Activated T-cell treated with anti-CD3 and anti-CD28 coated beads, Interleukin-2, amount 50 U/mL, for 72 hours (primary cell): Measurements from ENCODE around the gene SNX15. TPM values are rescaled to one million over a fixed set of nuclear protein-coding genes. Genes with fewer than 3 reads are reported as not detected.
"Not testable (repeated sequence)": the region's sequence is repeated elsewhere in the genome, so short reads cannot be mapped to it uniquely, and the experiment has no call there.

Experiments
- ATAC-seq, 2 donors: fragments of 150-1000 bp; cut with Tn5 transposase; replicated peaks in 1 of 2; 2 replicates each; pipeline ENCODE4 v1.10.0; 2021; ENCODE audit warnings: moderate library complexity in 2 of 2, mild to moderate bottlenecking in 1 of 2
- DNase-seq, 2 donors: peaks; one replicate each; pipeline ENCODE4 v3.0.0; 2021 to 2022; ENCODE audit warnings: mixed read lengths in 1 of 2
- H3K27ac Mint-ChIP-seq: one replicate; pipeline ENCODE4 v1.8.0; 2022; ENCODE audit warnings: mild to moderate bottlenecking, moderate library complexity, mixed read lengths
- H3K27me3 Mint-ChIP-seq: one replicate; pipeline ENCODE4 v1.8.0; 2022; ENCODE audit warnings: low read depth, mixed read lengths
- H3K36me3 Mint-ChIP-seq, 2 donors: one replicate each; pipeline ENCODE4 v1.8.0; 2022; ENCODE audit warnings: mixed read lengths in 2 of 2, mild to moderate bottlenecking in 1 of 2; ENCODE audit not compliant: insufficient read depth in 2 of 2
- H3K4me1 Mint-ChIP-seq: one replicate; pipeline ENCODE4 v1.8.0; 2022; ENCODE audit warnings: low read depth, mixed read lengths
- H3K4me3 Mint-ChIP-seq, 2 donors: one replicate each; pipeline ENCODE4 v1.8.0; 2022; ENCODE audit warnings: mild to moderate bottlenecking in 2 of 2, mixed read lengths in 2 of 2, moderate library complexity in 2 of 2
- H3K9me3 Mint-ChIP-seq, 2 donors: one replicate each; pipeline ENCODE4 v1.8.0; 2022; ENCODE audit warnings: mixed read lengths in 2 of 2
- total RNA-seq, 2 donors: library from RNA; stranded (reverse); gene quantifications; one replicate each; pipeline ENCODE4 v1.2.3, GENCODE V29; 2022

Gene SNX15
- 10 to 100 TPM; 31.5 to 38.7 TPM for total RNA-seq

GRCh38 chr11:65027213-65028067 lies at the start of gene SNX15:
SNX15 (plus strand) TSS chr11:65027439; CDS start chr11:65027538, 99 bp downstream.
- ATAC-seq (peak; percentile 93), DNase-seq (peak; percentile 93 to 94)

GRCh38 chr11:64983339-64983738 lies 43.9 kb upstream of the SNX15 start:
- H3K4me1 Mint-ChIP-seq, H3K9me3 Mint-ChIP-seq, H3K4me3 Mint-ChIP-seq, DNase-seq, H3K36me3 Mint-ChIP-seq, ATAC-seq, H3K27ac Mint-ChIP-seq: not testable (repeated sequence)
- H3K27me3 Mint-ChIP-seq = peaks cover 15% of the 10 kb centered on the region

More at GRCh38 chr11:65027213-65028067, at the start of gene SNX15:
- peak within 1 kb of the TSS; percentile 86 to 88 for H3K4me3 Mint-ChIP-seq
- no peaks in the 10 kb centered on the region for H3K27me3 Mint-ChIP-seq
- peaks cover 17% of the 10 kb centered on the region for H3K4me1 Mint-ChIP-seq
- H3K36me3 Mint-ChIP-seq = no peaks in the 10 kb centered on the region
- peak within 1 kb of the TSS; percentile 90 for H3K27ac Mint-ChIP-seq
- no peaks in the 10 kb centered on the region for H3K9me3 Mint-ChIP-seq

- DNase-seq (no peak), ATAC-seq (no peak)
- Mint-ChIP-seq H3K27ac (no peak overlapping the region), H3K36me3 (no peaks in the 10 kb centered on the region), H3K9me3 (no peaks in the 10 kb centered on the region), H3K4me1 (peaks cover 7% of the 10 kb centered on the region), H3K27me3 (peaks cover 12% of the 10 kb centered on the region), H3K4me3 (no peak overlapping the region)
Observed at GRCh38 chr11:64987998-64988854, 39.0 kb upstream of the SNX15 start.

DNA sequence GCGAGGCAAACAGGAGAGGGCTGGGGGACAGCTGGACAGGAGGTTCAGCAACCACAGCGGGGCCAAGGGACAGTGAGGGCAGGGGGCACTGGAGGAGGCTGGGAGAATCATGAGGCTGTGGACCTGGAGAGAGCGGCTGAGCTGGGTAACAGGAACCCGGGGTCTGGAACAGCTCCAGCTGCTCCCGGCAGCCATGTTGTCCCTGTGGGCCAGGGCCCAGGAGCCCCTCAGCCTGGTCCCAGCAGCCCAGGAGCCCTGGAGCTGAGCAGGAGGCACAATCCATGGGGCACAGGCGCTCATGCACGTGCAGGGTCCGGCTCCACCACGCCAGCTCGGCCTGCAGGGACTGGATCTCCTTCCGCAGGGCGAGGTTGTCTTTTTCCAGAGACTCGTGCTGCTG lies 37.8 kb upstream of the SNX15 start:
- peaks cover 7% of the 10 kb centered on the region for H3K4me1 Mint-ChIP-seq
- no peak for ATAC-seq

GRCh38 chr11:64990222-64990923 lies 36.9 kb upstream of the SNX15 start:
- Mint-ChIP-seq H3K4me1 (peaks cover 7% of the 10 kb centered on the region), H3K36me3 (no peaks in the 10 kb centered on the region), H3K9me3 (no peaks in the 10 kb centered on the region), H3K27ac (peak overlapping the region; percentile 22), H3K27me3 (peaks cover 11% of the 10 kb centered on the region), H3K4me3 (no peak overlapping the region)
- DNase-seq = no peak
- ATAC-seq = no peak

More for the DNA sequence above, 37.8 kb upstream of the SNX15 start:
- Mint-ChIP-seq H3K4me3 (no peak overlapping the region), H3K9me3 (no peaks in the 10 kb centered on the region), H3K27ac (no peak overlapping the region), H3K36me3 (no peaks in the 10 kb centered on the region), H3K27me3 (peaks cover 11% of the 10 kb centered on the region)
- no peak for DNase-seq

GRCh38 chr11:64994318-64994717 lies 32.9 kb upstream of the SNX15 start:
- no peak overlapping the region for H3K27ac Mint-ChIP-seq

DNA sequence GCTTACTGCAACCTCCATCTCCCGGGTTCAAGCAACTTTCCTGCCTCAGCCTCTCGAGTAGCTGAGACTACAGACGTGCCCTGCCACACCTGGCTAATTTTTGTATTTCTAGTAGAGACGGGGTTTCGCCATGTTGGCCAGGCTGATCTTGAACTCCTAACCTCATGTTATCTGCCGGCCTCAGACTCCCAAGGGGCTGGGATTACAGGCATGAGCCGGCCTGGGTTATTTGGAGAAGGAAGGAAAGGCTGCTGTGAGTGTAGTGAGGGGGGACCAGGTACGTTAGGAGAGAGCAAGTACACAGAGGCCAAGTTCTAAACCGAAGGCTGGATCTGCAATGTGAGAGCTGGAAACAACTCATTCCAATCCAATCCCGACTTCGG lies 30.9 kb upstream of the SNX15 start:
- peaks cover 16% of the 10 kb centered on the region for H3K4me1 Mint-ChIP-seq
- H3K36me3 Mint-ChIP-seq = no peaks in the 10 kb centered on the region
- H3K9me3 Mint-ChIP-seq = no peaks in the 10 kb centered on the region
- no peak overlapping the region for H3K4me3 Mint-ChIP-seq
- H3K27me3 Mint-ChIP-seq = peaks cover 15% of the 10 kb centered on the region
- no peak overlapping the region for H3K27ac Mint-ChIP-seq
- ATAC-seq (no peak), DNase-seq (no peak)

More at GRCh38 chr11:64994318-64994717, 32.9 kb upstream of the SNX15 start:
- H3K9me3 Mint-ChIP-seq = no peaks in the 10 kb centered on the region
- H3K4me3 Mint-ChIP-seq = no peak overlapping the region
- peaks cover 22% of the 10 kb centered on the region for H3K4me1 Mint-ChIP-seq
- DNase-seq = no peak
- no peaks in the 10 kb centered on the region for H3K36me3 Mint-ChIP-seq
- H3K27me3 Mint-ChIP-seq = peaks cover 15% of the 10 kb centered on the region
- no peak for ATAC-seq

GRCh38 chr11:64996710-64997380 lies 30.4 kb upstream of the SNX15 start, which contains the start of gene BATF2:
BATF2 (minus strand) TSS chr11:64996971; CDS start chr11:64996914, 57 bp downstream.
- H3K27ac Mint-ChIP-seq = no peak within 1 kb of the TSS

GRCh38 chr11:64998141-64998540 lies 29.1 kb upstream of the SNX15 start:
- Mint-ChIP-seq H3K27me3 (peaks cover 10% of the 10 kb centered on the region), H3K36me3 (no peaks in the 10 kb centered on the region), H3K9me3 (no peaks in the 10 kb centered on the region), H3K4me3 (peak overlapping the region; percentile 29 to 80), H3K4me1 (peaks cover 16% of the 10 kb centered on the region), H3K27ac (peak overlapping the region; percentile 83)
- DNase-seq = peak; percentile 10 to 16
- peak; percentile 41 to 59 for ATAC-seq

More at GRCh38 chr11:64996710-64997380, 30.4 kb upstream of the SNX15 start, which contains the start of gene BATF2:
- ATAC-seq = peak; percentile 40 to 58
- H3K9me3 Mint-ChIP-seq = no peaks in the 10 kb centered on the region
- H3K36me3 Mint-ChIP-seq = no peaks in the 10 kb centered on the region
- peaks cover 15% of the 10 kb centered on the region for H3K27me3 Mint-ChIP-seq
- H3K4me3 Mint-ChIP-seq = peak within 1 kb of the TSS in 1 of 2 donors; percentile 15
- H3K4me1 Mint-ChIP-seq = peaks cover 16% of the 10 kb centered on the region
- DNase-seq = peak in 1 of 2 donors; percentile 10

DNA sequence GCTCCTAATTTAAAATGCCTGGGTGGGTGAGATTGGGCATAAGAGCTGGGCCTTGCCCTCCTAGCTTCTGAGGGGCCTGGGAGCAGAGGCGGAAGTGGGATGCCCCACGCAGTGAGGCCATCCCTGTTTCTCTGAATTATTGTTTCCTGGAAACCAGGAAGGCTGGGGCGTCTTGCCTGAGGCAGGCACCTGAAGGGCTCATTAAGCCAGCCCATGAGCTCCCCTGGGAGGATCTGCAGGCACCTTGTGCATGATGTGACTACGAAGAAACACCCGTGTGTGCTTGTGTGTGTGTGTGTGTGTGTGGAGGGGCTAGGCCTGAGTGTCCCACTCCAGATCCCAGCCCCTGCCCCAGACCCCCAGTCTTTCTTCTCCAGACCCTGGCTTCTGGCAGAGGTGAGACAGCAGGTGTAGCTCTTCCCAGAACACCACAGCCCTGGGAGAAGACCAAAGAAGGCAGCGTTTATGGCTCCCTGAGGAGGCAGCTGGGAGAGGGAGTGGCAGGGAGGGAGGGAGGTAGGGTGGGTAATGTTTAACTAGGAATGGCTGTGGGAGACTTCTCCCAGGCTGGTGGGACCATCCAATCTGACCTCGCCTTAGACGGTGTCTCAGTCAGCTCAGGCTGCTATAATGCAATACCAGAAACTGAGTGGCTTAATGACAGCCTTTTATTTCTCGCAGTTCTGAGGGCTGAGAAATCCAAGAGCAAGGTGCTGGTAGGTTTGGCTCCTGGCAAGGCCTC lies 28.4 kb upstream of the SNX15 start:
- ATAC-seq (peak in 1 of 2 donors; percentile 57), DNase-seq (no peak)
- peaks cover 10% of the 10 kb centered on the region for H3K27me3 Mint-ChIP-seq
- no peaks in the 10 kb centered on the region for H3K9me3 Mint-ChIP-seq
- peak overlapping the region; percentile 83 for H3K27ac Mint-ChIP-seq
- no peaks in the 10 kb centered on the region for H3K36me3 Mint-ChIP-seq
- peak overlapping the region; percentile 29 to 80 for H3K4me3 Mint-ChIP-seq
- H3K4me1 Mint-ChIP-seq = peaks cover 16% of the 10 kb centered on the region

- Mint-ChIP-seq H3K27me3 (peaks cover 10% of the 10 kb centered on the region), H3K27ac (no peak overlapping the region), H3K4me1 (peaks cover 16% of the 10 kb centered on the region), H3K9me3 (no peaks in the 10 kb centered on the region), H3K4me3 (no peak overlapping the region), H3K36me3 (no peaks in the 10 kb centered on the region)
- no peak for DNase-seq
- no peak for ATAC-seq
Observed at GRCh38 chr11:64999478-64999877, 27.8 kb upstream of the SNX15 start.
